Body of pancreas (tissue), 4 donors: Measurements from ENCODE around the gene ST3GAL3. TPM values are rescaled to one million over a fixed set of nuclear protein-coding genes. Genes with fewer than 3 reads are reported as not detected.

Source experiments
- ATAC-seq: fragments of 150-250 bp; one replicate; pipeline ENCODE4 v1.9.1; 2016
- DNase-seq, 4 donors: peaks; one replicate each; pipeline ENCODE4 v3.0.0-alpha.2; 2019
- H3K27ac ChIP-seq, 4 donors: fragments of 200-600 bp; sonication (generic); 1 replicate in 3 of 4; 2 replicates in 1 of 4; pipeline versions ENCODE4 v1.5.1 to v1.6.1; 2016 to 2019; ENCODE audit warnings: mild to moderate bottlenecking in 1 of 4, mixed read lengths in 1 of 4, moderate library complexity in 1 of 4
- H3K27me3 ChIP-seq, 2 donors: fragments of 200-600 bp; sonication (generic); one replicate each; pipeline ENCODE4 v1.6.0; 2016; ENCODE audit warnings: mild to moderate bottlenecking in 1 of 2
- H3K36me3 ChIP-seq, 2 donors: fragments of 200-600 bp; sonication (generic); replicated peaks in 1 of 2; 2 replicates each; pipeline ENCODE4 v1.5.1; 2016; ENCODE audit warnings: low read depth in 2 of 2; ENCODE audit not compliant: insufficient read depth in 1 of 2
- H3K4me1 ChIP-seq: fragments of 200-600 bp; sonication (generic); one replicate; pipeline ENCODE4 v1.6.0; 2016
- H3K4me3 ChIP-seq, 2 donors: fragments of 200-600 bp; sonication (generic); 1 replicate in 1 of 2; 2 replicates in 1 of 2; pipeline ENCODE4 v1.5.1; 2016 to 2019
- H3K9me3 ChIP-seq, 3 donors: fragments of 200-600 bp; sonication (generic); 1 replicate in 2 of 3; 2 replicates in 1 of 3; pipeline ENCODE4 v1.5.1; 2016
- CTCF ChIP-seq, 7 experiments: fragments of 450-650 bp in 4 of 7; fragments of 200-600 bp in 3 of 7; sonication (generic) in 3 of 7; IDR thresholded peaks; one replicate each; pipeline ENCODE4 v1.5.1; 2016 to 2019; ENCODE audit warnings: antibody characterized with exemption in 7 of 7
- POLR2A ChIP-seq, 3 donors: fragments of 450-650 bp; IDR thresholded peaks; one replicate each; pipeline ENCODE4 v1.6.1; 2016; ENCODE audit warnings: antibody characterized with exemption in 3 of 3, mild to moderate bottlenecking in 2 of 3
- WGBS, 2 donors: methylation state at CpG; one replicate each; pipeline ENCODE4 v1.1.5; 2017; 5-methylcytosine and 5-hydroxymethylcytosine counted together
- intact Hi-C: fragments of 100-400 bp; cut with DNase I; formaldehyde crosslinking; loops from one replicate; pipeline ENCODE4 v1.15.1; 2023
- total RNA-seq, 2 donors: library from RNA; depleted of rRNA; stranded (reverse); fragments of >200 nt; gene quantifications; one replicate each; pipeline ENCODE4 v1.1.0, GENCODE V29; 2016

Gene ST3GAL3
- total RNA-seq, 2 donors from 2014 or later = 14.5 to 15.2 TPM

GRCh38 chr1:43919906-43920305, 212.6 kb downstream of the ST3GAL3 start:
- Histone ChIP-seq H3K36me3 (no peaks in the 10 kb centered on the region), H3K27ac (no peak overlapping the region), H3K4me1 (no peaks in the 10 kb centered on the region), H3K27me3 (no peaks in the 10 kb centered on the region), H3K9me3 (no peaks in the 10 kb centered on the region), H3K4me3 (no peak overlapping the region)
- TF ChIP-seq POLR2A (IDR thresholded peaks at IDR 0.05) = no peak
- no peak for TF ChIP-seq CTCF (IDR thresholded peaks at IDR 0.05)
- DNase-seq (no peak), ATAC-seq (no peak)
- 91 to 97% methylated on average over 6 to 7 of the region's 7 CpGs for WGBS, 2 donors
- intact Hi-C loops = no loop called here

GRCh38 chr1:43921022-43921421, 213.7 kb downstream of the ST3GAL3 start:
- TF ChIP-seq CTCF (IDR thresholded peaks at IDR 0.05) (no peak), POLR2A (IDR thresholded peaks at IDR 0.05) (no peak)
- Histone ChIP-seq H3K9me3 (no peaks in the 10 kb centered on the region), H3K27ac (no peak overlapping the region), H3K4me1 (no peaks in the 10 kb centered on the region), H3K4me3 (no peak overlapping the region), H3K36me3 (no peaks in the 10 kb centered on the region), H3K27me3 (no peaks in the 10 kb centered on the region)
- intact Hi-C loops = no loop called here
- DNase-seq (no peak), ATAC-seq (no peak)
- WGBS, 2 donors = 86 to 90% methylated on average over 6 of the region's 6 CpGs

DNA sequence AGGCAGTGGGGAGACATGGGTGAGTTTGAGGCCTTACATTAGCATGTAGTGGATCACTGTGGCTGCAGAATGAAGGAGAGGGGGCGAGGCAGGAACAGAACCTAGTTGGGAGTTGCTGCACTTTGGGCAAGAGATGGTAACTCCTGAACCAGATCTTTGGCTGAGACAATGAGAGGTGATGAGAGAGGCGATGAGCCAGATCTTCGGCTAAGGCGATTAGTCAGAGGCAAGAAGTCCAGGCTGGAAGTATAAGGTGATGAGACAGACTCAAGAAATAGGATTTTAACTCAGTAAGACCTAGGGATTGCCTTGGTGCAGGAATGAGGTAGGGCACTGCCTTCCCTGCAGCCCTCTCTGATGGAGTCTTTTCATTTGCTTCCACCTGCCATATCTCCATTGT, 217.2 kb downstream of the ST3GAL3 start:
- Histone ChIP-seq H3K36me3 (no peaks in the 10 kb centered on the region), H3K27ac (no peak overlapping the region), H3K4me3 (no peak overlapping the region), H3K9me3 (no peaks in the 10 kb centered on the region), H3K27me3 (no peaks in the 10 kb centered on the region), H3K4me1 (no peaks in the 10 kb centered on the region)
- DNase-seq = no peak
- no peak for ATAC-seq
- TF ChIP-seq CTCF (IDR thresholded peaks at IDR 0.05) (no peak), POLR2A (IDR thresholded peaks at IDR 0.05) (no peak)
- WGBS, 2 donors = 71 to 94% methylated on average over 4 of the region's 4 CpGs
- intact Hi-C loops = no loop called here

- ATAC-seq (no peak), DNase-seq (no peak)
- TF ChIP-seq POLR2A (IDR thresholded peaks at IDR 0.05) (no peak), CTCF (IDR thresholded peaks at IDR 0.05) (no peak)
- Histone ChIP-seq H3K4me3 (no peak overlapping the region), H3K36me3 (no peaks in the 10 kb centered on the region), H3K9me3 (no peaks in the 10 kb centered on the region), H3K4me1 (no peaks in the 10 kb centered on the region), H3K27me3 (no peaks in the 10 kb centered on the region), H3K27ac (no peak overlapping the region)
- intact Hi-C loops = no loop called here
- WGBS, 2 donors = 91 to 94% methylated on average over 9 of the region's 9 CpGs
Measured at GRCh38 chr1:43925846-43926245, 218.5 kb downstream of the ST3GAL3 start.

DNA sequence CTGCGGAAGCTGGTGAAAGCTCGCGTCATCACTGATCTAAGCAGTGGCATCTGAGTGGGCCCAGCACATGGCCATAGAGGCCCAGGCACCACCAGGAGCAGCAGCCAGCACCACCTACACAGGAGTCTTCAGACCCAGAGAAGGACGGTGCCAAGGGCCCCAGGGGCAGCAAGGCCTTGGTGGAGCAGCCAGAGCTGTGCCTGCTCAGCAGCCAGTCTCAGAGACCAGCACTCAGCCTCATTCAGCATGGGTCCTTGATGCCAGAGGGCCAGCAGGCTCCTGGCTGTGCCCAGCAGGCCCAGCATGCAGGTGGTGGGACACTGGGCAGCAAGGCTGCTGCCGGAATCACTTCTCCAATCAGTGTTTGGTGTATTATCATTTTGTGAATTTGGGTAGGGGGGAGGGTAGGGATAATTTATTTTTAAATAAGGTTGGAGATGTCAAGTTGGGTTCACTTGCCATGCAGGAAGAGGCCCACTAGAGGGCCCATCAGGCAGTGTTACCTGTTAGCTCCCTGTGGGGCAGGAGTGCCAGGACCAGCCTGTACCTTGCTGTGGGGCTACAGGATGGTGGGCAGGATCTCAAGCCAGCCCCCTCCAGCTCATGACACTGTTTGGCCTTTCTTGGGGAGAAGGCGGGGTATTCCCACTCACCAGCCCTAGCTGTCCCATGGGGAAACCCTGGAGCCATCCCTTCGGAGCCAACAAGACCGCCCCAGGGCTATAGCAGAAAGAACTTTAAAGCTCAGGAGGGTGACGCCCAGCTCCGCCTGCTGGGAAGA, 223.0 kb downstream of the ST3GAL3 start:
- Histone ChIP-seq H3K36me3 (no peaks in the 10 kb centered on the region), H3K27ac (no peak overlapping the region), H3K27me3 (no peaks in the 10 kb centered on the region), H3K4me1 (peaks cover 26% of the 10 kb centered on the region), H3K9me3 (no peaks in the 10 kb centered on the region), H3K4me3 (no peak overlapping the region)
- ATAC-seq = no peak
- WGBS, 2 donors = 88 to 90% methylated on average over 5 to 10 of the region's 10 CpGs
- DNase-seq = peak; percentile 26 to 64 (median 32)
- peak in 6 of 7 experiments; percentile 30 to 57 (median 46) for TF ChIP-seq CTCF (IDR thresholded peaks at IDR 0.05)
- no peak for TF ChIP-seq POLR2A (IDR thresholded peaks at IDR 0.05)
- intact Hi-C loops = loop anchor here (10.0 kb wide), 1 partner anchor 166 kb away; no protein-coding TSS in a partner anchor
